SKM-1 treated with dmso at 0.1 percent for 144 hours (cell line): ENCODE data around the gene TMPRSS3.

Source experiments
- DNase-seq: peaks from one replicate; lab custom pipeline; 2025; ENCODE audit not compliant: unreplicated experiment; lab: John Stamatoyannopoulos, UW

The TMPRSS3 gene

DNA sequence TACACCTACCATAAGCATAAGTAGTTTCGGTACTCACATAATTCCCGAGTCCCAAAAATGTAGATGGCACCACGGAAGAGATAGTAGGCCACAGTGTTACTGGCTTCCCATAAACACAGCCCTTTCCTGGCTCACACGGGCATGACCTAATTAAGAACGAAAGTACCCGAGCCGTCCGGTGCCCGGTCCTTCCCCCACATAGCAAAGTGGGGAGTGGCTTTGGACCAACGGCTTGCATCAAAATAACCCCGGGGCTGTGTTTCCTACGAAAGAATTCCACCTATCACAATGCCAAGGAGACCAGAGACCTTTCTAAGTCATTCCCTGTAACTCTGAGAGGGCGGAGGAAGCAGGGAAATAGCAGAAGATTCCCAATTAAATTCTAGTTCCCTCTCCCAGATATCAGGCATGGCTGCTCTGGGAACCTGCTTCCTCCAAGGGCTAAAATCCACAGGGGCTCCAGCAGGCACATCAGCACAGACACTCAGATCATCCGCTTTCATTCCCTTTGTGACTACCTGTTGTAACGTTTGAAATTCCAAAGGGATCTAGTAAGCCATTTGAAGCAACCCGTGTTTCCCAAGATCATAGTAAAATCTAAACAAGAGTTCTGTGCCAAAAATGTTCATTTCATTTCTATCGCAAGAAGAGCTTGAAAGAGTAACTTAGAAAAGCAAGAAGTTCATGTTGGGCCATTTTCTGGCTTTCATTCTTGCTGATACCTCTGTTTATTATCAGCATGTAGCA, at the start of gene TMPRSS3:
Gene TMPRSS3, minus strand, starts transcription at position 148 of the 747 bp plus-strand sequence. CDS start 635 bp downstream, outside the sequence.
- DNase-seq, result no peak

DNA sequence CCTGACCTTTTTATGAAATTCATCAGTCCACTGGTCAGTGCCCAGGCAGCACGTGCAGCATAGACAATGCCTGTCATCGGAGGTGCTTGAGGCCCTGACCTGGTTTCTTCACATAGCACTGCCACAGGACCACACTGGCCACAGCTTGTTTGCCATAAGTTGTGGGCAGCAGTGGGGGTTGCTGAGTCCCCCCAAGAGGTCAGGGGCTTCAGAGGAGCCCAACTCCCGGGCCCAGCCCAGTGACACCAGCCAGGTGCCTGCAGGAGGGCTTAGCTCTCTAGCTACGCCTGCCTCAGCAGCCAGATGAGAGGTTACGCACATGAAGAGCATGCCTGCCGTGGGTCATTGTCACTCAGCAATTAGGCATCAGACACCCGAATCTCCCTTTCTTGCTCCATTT, 49.5 kb upstream of the TMPRSS3 start:
- no peak for DNase-seq

- DNase-seq, result no peak
Observed at GRCh38 chr21:42444745-42445059, 48.9 kb upstream of the TMPRSS3 start.

DNA sequence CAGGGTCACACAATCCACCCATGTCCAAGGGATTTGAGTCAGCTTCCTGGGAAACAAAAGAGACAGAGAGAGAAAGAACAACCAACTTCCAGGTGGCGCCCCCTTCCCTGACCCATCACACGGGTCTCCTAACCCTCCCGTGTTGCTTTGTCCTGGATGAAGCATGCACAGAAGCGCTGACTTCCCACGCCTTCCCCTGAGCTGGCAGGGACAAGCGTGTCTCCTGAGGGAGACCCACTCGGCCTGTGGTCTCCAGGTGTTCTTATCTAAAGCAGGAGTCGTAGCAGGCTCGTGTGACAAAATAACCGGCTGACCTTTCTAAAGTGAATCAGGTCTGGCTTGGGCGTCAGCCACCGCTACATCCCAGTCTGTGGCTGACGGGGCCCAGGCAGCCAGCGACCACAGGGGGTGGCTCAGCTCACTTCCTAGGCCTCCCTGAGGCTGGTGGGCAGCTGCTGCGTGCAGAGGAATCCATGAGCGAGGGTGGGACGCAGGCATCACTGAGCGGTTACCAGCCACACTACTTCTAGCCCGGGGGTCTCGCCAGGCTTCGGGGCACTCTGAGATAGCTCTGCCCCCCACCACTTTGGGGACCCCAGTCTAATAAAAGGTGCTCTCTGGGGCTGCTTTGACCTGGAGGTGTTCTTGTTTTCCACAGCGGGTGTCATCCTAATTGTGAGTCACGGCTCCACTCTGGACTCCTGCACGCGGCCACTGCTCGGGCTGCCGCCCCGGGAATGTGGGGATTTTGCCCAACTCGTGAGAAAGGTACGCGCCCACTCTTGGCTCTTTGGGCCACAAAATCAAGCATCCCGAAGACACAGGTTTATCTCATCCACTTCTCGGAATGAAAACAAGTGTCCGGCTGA, 48.3 kb upstream of the TMPRSS3 start:
- DNase-seq, result no peak

DNA sequence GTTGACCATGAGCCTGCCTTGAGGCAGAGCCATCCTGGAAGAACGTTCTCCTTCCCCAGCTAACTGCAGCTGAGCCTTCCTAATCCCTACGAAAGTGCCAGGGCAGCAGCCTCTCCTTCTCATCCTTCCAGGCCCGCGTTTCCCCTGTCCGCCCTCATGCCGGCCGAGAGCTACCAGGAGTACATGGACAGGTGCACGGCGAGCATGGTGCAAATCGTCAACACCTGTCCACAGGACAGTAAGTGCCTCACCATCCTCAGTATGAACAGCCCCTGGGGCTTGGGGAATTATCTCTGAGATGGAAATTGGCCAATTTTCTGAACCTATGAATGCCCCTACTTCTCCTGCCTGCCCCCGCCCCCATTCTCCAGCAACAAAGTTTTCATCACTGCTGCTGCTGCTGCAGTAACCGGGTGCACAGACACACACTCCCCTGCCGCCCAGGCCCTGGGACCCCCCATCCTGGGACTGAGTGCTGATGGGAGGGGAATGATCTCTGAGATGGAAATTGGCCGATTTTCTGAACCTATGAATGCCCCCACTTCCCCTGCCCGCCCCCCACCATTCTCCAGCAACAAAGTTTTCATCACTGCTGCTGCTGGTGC, 47.4 kb upstream of the TMPRSS3 start:
- no peak for DNase-seq

GRCh38 chr21:42441963-42442362, 46.1 kb upstream of the TMPRSS3 start:
- DNase-seq, result no peak

DNA sequence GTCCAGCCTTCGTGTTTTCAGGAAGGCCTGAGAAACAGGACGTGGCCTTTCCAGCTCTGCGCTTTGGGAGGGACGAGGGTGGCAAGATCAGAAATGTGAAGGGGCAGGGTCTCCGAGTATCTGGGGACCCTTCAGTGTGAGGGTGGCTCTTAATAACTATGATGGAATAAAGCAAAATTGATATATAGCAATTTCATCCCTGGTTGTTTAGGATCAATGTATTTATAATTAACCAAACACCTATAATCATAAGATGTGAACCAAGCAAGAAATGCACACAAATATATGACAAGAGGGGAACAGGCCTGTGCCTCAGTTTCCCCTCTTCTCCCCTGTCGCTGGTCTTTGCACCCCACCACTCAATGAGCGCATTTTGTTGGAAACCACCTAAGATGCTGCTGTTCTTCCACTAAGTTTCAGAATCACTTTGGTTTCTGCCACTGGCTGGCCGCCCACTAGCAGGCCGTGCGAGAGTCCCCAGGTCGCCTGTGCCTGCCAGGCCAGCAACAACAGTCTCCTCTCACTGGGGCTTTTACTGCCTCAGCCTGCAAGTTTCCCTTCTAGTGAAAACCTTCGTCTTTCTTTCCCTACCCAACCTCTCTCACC, 44.4 kb upstream of the TMPRSS3 start:
- DNase-seq, result no peak

- no peak for DNase-seq
Observed at GRCh38 chr21:42439284-42440186, 43.7 kb upstream of the TMPRSS3 start.

DNA sequence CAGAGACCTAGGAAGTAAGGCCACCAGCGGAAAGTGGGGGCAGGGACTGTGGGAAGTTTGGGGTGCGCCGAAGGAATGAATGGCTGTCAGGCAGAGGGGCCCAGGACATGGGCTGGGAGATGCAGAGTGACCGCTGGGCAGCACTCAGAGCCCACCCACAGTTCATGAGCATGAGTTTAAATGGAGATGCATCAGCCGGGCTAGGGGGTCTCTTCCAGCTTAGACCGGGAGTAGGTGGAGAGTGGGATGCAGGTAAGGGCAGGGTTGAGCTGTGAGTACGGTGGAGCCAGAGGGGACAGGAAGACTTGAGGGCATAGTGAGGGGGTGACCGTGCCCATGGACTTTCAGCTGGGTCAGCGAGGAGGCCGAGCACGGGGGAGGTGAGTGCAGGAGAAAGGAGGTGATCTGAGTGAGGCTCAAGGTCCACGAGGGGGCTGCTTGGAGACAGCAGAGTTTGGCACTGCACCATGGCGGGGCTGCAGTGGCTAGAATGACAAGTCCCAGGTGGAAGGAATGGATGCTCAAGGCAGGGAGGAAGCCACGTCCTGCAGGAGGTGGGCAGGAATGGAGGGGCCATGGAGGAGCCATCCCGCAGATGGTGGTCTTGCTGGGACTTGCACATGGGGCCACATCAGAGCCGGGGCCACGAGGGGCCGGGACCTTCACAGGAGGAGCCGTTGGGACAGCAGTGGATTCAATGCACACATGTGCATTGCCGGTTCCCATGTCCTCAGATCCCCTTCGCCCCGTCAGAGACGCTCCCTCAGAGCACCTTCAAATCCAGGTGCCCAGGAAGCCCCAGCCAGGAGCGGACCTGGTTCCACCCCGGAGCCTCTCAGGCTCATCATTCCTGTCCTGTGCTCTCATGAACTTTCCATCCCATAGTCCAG, 42.7 kb upstream of the TMPRSS3 start:
- no peak for DNase-seq

DNA sequence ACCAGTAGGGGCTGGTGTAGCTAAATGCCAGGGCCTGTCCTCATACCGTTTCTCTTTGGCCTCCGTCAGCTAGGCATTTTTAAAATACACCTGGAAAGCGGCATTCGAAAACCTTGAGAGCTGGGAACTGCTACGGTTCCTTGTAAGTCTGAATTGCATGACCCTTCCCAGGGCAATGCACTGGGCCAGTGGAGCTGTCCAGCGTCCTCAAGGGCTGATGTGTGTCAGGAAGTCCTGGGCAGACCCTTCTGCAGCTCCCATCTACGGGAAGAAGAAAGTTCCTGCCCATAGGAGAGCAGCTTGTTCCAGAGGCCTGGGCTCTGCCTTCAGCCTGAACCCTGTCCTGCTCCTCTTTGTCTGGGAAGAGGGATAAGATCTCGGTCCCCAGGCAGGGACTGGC, 41.9 kb upstream of the TMPRSS3 start:
- DNase-seq, result no peak

- DNase-seq, result no peak
Observed at GRCh38 chr21:42436914-42437313, 41.1 kb upstream of the TMPRSS3 start.

DNA sequence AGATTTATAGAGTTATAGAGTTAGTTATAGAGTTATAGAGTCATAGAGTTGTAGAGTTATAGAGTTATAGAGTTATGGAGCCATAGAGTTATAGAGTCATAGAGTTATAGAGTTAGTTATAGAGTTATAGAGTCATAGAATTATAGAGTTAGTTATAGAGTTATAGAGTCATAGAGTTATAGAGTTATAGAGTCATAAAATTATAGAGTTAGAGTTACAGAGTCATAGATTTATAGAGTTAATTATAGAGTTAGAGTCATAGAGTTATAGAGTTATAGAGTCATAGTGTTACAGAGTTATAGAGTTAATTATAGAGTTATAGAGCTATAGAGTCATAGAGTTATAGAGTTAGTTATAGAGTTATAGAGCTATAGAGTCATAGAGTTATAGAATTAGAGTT, 40.0 kb upstream of the TMPRSS3 start:
- no peak for DNase-seq

DNA sequence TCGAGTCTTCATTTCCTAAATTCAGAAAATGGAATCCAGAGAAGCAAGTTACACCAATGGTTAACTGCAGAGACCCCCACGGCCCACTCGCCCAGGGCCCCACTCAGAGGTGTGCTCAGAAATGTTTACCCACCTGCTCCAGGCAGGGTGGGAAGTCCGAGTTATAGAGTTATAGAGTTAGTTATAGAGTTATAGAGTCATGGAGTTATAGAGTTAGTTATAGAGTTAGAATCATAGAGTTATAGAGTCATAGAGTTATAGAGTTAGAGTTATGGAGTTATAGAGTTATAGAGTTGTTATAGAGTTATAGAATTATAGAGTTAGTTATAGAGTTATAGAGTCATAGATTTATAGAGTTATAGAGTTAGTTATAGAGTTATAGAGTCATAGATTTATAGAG, 39.5 kb upstream of the TMPRSS3 start:
- no peak for DNase-seq

DNA sequence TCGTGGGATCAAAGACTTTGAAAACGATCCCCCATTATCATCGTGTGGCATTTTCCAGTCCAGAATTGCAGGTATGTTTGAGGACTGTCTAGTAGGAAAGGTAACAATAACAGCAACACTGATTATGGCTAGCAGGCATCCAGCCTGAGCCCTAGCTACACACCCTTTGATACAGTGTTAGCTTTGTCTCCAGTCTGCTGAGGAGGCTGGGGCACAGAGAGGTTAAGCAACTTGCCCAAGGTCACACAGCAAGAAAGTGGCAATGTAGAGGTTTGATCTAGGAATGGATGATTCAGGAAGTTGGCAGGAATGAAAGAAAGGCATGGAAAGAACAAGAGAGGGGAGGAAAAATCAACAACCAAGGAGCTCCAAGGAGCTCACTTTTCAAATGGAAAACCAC, 39.0 kb upstream of the TMPRSS3 start:
- DNase-seq, result no peak

- DNase-seq, result no peak
Observed at GRCh38 chr21:42433946-42434551, 38.2 kb upstream of the TMPRSS3 start.

- DNase-seq, result no peak
Observed at GRCh38 chr21:42432695-42433094, 36.8 kb upstream of the TMPRSS3 start.

DNA sequence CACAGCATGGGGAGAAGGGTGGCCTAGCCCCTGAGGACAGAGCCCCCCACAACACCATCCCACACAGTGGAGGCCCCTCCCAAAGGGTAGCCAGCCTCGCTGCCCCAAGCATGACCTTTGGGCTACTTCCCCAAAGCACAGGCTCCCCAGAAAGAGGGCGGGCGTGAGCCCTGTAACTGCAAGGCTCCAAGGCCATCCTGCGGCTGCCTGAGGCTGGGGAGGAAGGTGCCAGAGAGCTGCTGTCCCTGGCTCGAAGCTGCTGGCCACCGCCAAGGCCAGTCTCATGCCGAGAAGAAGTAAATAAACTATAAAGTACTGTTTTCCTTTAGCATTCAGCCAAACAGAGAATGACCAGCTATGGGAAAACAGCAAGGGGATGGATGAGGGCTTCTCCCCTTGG, 35.3 kb upstream of the TMPRSS3 start:
- DNase-seq, result no peak

DNA sequence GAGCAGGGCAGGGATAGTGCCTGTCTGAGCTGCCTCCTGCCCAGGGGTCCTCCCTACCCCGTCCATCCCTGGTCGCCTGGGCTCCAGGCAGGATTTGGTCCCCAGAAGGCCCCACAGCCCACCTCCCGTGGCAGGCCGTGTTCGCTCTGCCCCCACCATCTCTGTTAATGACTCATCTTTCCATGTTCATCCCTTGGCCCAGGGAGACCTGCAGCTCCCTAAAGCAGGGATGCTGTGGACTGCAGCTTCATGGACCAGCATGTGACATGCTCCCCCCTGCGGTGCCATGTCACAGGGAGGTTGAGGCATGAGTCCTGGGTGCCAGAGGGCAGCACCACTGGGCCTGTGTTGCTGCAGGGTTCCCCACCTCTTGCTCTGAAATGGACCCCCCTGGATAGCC, 34.7 kb upstream of the TMPRSS3 start:
- DNase-seq, result no peak

DNA sequence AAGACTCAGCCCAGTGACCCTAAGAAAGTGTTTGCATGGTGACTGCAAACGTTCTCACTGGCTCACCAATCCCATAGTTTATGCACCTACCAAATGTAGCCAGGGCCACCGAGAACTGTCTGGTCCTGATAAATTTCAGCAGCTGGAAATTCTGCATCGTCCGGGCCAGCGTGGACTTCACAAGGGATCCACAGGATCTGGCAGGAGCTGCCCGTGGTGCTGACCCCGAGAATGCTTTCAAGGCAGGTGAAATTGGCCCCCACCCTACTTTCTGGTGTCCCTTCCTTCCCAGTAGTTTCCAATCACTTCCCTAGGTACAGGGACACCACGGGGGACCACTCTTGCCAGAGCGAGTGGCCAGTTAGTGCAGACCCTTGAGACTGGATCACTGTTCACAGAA, 34.0 kb upstream of the TMPRSS3 start:
- DNase-seq, result no peak
